ENCODE results near the gene MTFP1.
A peak's percentile ranks its signal among the peaks of the same experiment; 100 is the strongest.

The MTFP1 gene

DNA sequence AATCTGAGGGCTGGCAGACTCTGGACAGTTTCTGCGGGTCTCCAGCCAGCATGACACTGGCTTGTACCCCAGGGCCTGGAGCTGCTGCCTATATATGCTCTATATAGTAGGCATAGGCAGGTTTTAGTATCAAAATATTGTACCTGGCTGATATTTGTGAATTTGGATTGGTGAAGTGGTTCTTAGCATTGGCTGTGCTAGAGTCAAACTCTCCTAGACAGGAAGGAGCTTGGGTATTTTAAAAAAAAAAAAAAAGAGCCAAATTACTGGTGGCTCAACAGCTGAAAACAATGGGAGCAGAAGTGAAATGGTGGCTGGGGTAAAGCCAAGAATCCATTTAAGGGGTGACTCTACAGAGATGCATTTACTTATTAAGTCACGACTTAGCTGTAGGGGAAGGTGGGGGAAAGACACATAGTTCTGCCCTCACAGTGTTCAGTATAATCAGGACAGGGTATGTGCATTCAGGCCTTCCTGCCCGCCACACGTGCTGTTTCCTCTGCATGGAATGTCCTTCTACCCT, 11.0 kb upstream of the MTFP1 start:
- no peak for DNase-seq (ENCODE audit: low read depth)
- TF ChIP-seq, protein P1, sequence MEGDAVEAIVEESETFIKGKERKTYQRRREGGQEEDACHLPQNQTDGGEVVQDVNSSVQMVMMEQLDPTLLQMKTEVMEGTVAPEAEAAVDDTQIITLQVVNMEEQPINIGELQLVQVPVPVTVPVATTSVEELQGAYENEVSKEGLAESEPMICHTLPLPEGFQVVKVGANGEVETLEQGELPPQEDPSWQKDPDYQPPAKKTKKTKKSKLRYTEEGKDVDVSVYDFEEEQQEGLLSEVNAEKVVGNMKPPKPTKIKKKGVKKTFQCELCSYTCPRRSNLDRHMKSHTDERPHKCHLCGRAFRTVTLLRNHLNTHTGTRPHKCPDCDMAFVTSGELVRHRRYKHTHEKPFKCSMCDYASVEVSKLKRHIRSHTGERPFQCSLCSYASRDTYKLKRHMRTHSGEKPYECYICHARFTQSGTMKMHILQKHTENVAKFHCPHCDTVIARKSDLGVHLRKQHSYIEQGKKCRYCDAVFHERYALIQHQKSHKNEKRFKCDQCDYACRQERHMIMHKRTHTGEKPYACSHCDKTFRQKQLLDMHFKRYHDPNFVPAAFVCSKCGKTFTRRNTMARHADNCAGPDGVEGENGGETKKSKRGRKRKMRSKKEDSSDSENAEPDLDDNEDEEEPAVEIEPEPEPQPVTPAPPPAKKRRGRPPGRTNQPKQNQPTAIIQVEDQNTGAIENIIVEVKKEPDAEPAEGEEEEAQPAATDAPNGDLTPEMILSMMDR (conservative IDR thresholded peaks at IDR 0.05; ENCODE audit: low read depth, low read length): no peak
- no peak overlapping the region for H3K4me3 ChIP-seq (ENCODE audit: low read length)

DNA sequence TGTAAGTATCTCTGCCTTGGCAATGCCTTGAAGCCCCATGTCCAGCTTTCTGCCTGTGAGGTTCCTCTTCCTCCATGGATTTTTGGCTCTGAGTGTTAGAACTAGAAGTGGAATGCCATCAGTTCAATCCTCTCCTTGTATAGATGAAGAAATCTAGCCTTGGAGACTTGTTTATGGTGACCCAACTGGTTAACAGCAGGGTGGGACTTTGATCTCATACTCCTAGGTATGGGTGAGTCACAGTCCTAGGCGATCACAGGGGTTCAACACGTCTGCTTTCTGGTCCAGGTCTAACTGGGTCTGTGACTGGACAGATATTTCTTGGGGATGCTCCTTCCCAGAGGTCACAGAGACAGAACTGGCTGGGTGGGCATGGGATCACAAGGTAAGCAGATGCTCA, 9.2 kb upstream of the MTFP1 start:
- TF ChIP-seq, protein P1 (conservative IDR thresholded peaks at IDR 0.05; ENCODE audit: low read depth, low read length): no peak
- no peak for DNase-seq (ENCODE audit: low read depth)
- H3K4me3 ChIP-seq (ENCODE audit: low read length): no peak overlapping the region

DNA sequence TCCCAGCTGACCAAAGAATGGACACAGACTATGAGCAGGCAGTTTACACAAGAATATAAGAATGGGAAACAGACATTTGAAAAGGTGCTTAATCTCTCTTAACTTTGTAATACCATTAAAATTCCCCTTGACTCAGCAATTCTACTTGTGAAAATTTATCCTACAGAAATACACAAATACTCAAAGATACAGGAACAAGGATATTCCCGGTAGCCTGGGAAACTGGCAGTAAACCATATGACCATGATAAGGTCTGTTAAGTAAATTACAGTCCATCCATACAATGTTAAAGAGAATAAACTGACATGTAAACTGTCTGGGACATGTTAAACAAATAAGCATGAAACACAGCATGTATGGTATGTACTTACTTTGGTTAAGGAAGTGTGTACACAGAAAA, 8.7 kb upstream of the MTFP1 start:
- no peak overlapping the region for H3K4me3 ChIP-seq (ENCODE audit: low read length)
- no peak for DNase-seq (ENCODE audit: low read depth)
- TF ChIP-seq, protein P1 (conservative IDR thresholded peaks at IDR 0.05; ENCODE audit: low read depth, low read length): no peak

DNA sequence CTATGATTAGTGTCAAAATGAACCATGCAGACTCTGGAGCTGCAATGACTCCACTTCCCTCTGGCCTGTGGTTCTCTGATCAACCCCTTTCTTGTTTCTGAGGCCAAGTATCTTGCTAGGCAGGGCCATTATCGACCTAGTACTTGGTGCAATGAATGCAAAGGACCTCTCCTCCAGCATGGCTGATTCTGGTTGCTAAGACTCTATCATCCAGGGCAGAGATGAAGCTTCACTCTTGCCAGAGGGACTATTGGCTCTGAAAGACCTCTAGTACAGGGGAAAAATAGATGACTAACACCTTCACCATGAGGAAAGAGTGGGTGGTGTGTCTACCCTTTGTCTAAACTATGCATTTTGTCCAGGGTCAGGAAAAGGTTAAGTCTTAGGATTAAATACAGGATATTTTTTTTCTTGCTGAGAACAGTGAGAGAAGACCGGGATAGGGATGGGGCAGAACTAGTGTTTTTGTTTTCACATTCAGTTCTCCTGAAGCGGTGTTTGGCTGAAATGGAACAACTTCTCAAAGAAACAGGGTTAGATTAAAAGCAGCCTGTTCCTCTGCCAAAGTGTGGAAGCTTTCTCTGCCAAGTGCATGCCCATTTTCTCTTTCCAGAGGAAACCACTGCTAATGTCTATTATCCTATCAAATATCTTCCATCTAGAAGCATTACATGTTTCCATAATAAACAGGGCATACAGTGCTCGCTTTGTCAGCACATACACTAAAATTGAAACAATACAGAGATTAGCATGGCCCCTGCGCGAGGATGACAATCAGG, 5.0 kb upstream of the MTFP1 start:
- H3K4me3 ChIP-seq (ENCODE audit: low read length): no peak overlapping the region
- peak; percentile 90 for DNase-seq (ENCODE audit: low read depth)
- TF ChIP-seq, protein P1 (conservative IDR thresholded peaks at IDR 0.05; ENCODE audit: low read depth, low read length): no peak

DNA sequence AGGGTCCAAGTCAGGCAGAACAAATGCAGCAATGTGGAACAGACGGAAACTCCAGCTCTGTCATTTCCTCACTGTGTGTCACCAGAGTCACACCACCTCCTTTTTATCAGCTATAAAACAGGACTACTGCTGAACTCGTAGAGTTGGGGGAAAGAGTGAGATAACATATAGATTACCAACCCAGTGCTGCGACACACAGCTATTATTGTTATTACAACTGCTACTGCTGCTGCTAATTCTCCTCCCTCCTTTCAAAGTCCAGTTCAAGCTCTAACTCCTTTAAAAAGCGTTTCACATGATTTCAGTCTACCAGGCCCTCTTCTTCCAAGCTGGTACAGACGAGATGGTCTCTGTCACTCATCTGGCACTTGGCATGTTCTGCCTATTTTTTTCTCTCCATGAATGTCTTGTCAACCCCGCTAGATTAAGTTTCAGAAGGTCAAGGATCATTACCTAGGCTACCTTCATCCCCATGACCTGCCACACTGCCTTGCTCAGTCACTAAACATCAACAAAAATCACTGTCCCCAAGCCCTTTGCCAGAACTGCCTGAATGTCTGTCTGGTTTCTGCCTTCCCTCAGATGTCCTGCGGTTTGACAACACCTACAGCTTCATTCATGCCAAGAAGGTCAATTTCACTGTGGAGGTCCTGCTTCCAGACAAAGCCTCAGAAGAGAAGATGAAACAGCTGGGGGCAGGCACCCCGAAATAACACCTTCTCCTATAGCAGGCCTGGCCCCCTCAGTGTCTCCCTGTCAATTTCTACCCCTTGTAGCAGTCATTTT, 3.7 kb upstream of the MTFP1 start:
- no peak overlapping the region for H3K4me3 ChIP-seq (ENCODE audit: low read length)
- no peak for DNase-seq (ENCODE audit: low read depth)
- TF ChIP-seq, protein P1 (conservative IDR thresholded peaks at IDR 0.05; ENCODE audit: low read depth, low read length): no peak

DNA sequence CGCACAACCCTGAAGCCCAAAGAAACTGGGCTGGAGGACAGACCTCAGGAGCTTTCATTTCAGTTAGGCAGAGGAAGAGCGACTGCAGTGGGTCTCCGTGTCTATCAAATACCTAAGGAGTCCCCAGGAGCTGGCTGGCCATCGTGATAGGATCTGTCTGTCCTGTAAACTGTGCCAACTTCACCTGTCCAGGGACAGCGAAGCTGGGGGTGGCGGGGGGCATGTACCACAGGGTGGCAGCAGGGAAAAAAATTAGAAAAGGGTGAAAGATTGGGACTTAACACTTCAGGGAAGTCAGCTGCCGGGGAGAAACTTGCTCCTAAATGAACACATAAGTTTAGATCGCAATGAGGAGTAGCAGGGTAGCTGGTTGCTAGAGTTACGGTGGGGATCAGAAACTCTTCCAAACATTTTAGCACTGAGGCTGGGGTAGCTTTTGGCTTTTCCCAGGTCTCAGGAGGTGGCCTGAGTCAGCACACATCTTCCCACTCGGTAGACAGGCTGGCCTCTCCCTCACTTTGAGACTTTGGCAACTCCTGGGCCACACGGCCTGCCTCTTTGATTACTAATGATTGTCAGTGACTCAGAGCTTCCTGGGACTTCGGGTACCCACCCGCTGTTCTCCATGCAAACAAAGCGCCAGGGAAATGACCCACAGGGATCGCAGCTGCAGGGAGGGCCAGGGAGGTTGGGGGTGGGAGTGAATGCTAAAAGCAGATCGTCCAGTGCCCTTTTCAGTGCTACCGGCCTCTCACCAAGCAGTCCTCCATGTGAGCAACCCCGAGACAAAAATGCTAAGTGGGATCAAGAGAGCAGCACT, 2.9 kb upstream of the MTFP1 start:
- TF ChIP-seq, protein P1 (conservative IDR thresholded peaks at IDR 0.05; ENCODE audit: low read depth, low read length): no peak
- DNase-seq (ENCODE audit: low read depth): peak; percentile 78
- peak overlapping the region; percentile 42 for H3K4me3 ChIP-seq (ENCODE audit: low read length)

Measured in retinal pigment epithelial cell (primary cell).